HepG2 (cell line): ENCODE measurements around the gene SPATA12. TPM values are rescaled to one million over a fixed set of nuclear protein-coding genes. Genes with fewer than 3 reads are reported as not detected.
A peak's percentile ranks its signal among the peaks of the same experiment; 100 is the strongest.

Source experiments
- CERS6 ChIP-seq: sonication (generic); formaldehyde crosslinking; IDR thresholded peaks from 2 replicates; pipeline ENCODE4 v1.5.0; 2020; ENCODE audit warnings: missing genetic modification reagents
- DR1 ChIP-seq: sonication (generic); formaldehyde crosslinking; IDR thresholded peaks from 2 replicates; pipeline ENCODE4 v1.8.0; 2021; ENCODE audit warnings: mild to moderate bottlenecking, missing genetic modification reagents, inconsistent platforms
- ELF1 ChIP-seq: sonication (generic); formaldehyde crosslinking; IDR thresholded peaks from 2 replicates; pipeline ENCODE4 v1.4.0; 2020; ENCODE audit warnings: missing genetic modification reagents
- ERF ChIP-seq: IDR thresholded peaks from 2 replicates; pipeline ENCODE4 v1.6.1; 2018; ENCODE audit warnings: missing biosample characterization, missing genetic modification reagents
- GLI4 ChIP-seq: sonication (generic); formaldehyde crosslinking; IDR thresholded peaks from 2 replicates; pipeline ENCODE4 v1.5.1; 2020; ENCODE audit warnings: missing genetic modification reagents, mild to moderate bottlenecking, moderate library complexity, borderline replicate concordance
- IKZF4 ChIP-seq: sonication (generic); formaldehyde crosslinking; IDR thresholded peaks from 2 replicates; pipeline ENCODE4 v1.5.1; 2020; ENCODE audit warnings: borderline replicate concordance, mild to moderate bottlenecking, low read depth, missing genetic modification reagents; ENCODE audit errors: not compliant biosample characterization
- JUNB ChIP-seq: sonication (generic); formaldehyde crosslinking; IDR thresholded peaks from 2 replicates; pipeline ENCODE4 v1.8.0; 2022; ENCODE audit warnings: missing genetic modification reagents, mild to moderate bottlenecking, borderline replicate concordance
- MATR3 ChIP-seq: sonication (generic); formaldehyde crosslinking; IDR thresholded peaks from 2 replicates; pipeline ENCODE4 v1.4.0; 2020; ENCODE audit warnings: missing genetic modification reagents
- MIER3 ChIP-seq: IDR thresholded peaks from 2 replicates; pipeline ENCODE4 v1.6.1; 2016; ENCODE audit warnings: missing compliant biosample characterization, borderline replicate concordance
- MTA1 ChIP-seq: sonication (generic); formaldehyde crosslinking; IDR thresholded peaks from 2 replicates; pipeline ENCODE4 v1.4.0; 2020; ENCODE audit warnings: missing genetic modification reagents, mild to moderate bottlenecking, borderline replicate concordance
- NR2C2 ChIP-seq: sonication (generic); formaldehyde crosslinking; IDR thresholded peaks from 2 replicates; pipeline ENCODE4 v1.4.0; 2020; ENCODE audit warnings: missing genetic modification reagents, mild to moderate bottlenecking, moderate library complexity, borderline replicate concordance
- PBX3 ChIP-seq: sonication (generic); formaldehyde crosslinking; IDR thresholded peaks from 2 replicates; pipeline ENCODE4 v1.8.1; 2023; ENCODE audit warnings: missing genetic modification reagents, inconsistent platforms, borderline replicate concordance
- POLR2AphosphoS2 ChIP-seq: IDR thresholded peaks from 2 replicates; pipeline ENCODE4 v1.6.1; 2011; ENCODE audit warnings: low read depth, low read length, improper control_type of control experiment
- RARG ChIP-seq: sonication (generic); formaldehyde crosslinking; IDR thresholded peaks from 2 replicates; pipeline ENCODE4 v1.4.0; 2020; ENCODE audit warnings: low read depth, mild to moderate bottlenecking, missing genetic modification reagents
- RBFOX2 ChIP-seq: fragments of 200-400 bp; formaldehyde crosslinking; IDR thresholded peaks from 2 replicates; pipeline ENCODE4 v1.6.1; 2017; ENCODE audit warnings: low read depth, mild to moderate bottlenecking, low read length
- RXRB ChIP-seq: IDR thresholded peaks from 2 replicates; pipeline ENCODE4 v1.6.1; 2016; ENCODE audit warnings: borderline replicate concordance, missing genetic modification reagents, missing compliant biosample characterization
- SYNCRIP ChIP-seq: fragments of 200-400 bp; formaldehyde crosslinking; IDR thresholded peaks from 2 replicates; pipeline ENCODE4 v1.6.1; 2018; ENCODE audit warnings: mild to moderate bottlenecking, low read depth, low read length; ENCODE audit not compliant: insufficient read depth
- YEATS2 ChIP-seq: sonication (generic); formaldehyde crosslinking; IDR thresholded peaks from 2 replicates; pipeline ENCODE4 v1.4.0; 2020; ENCODE audit warnings: missing genetic modification reagents, borderline replicate concordance
- ZIK1 ChIP-seq: sonication (generic); formaldehyde crosslinking; IDR thresholded peaks from 2 replicates; pipeline ENCODE4 v1.5.0; 2020; ENCODE audit warnings: mild to moderate bottlenecking, low read depth, missing genetic modification reagents, borderline replicate concordance
- ZNF496 ChIP-seq: sonication (generic); formaldehyde crosslinking; IDR thresholded peaks from 2 replicates; pipeline ENCODE4 v1.8.1; 2023; ENCODE audit warnings: mild to moderate bottlenecking, moderate library complexity, missing genetic modification reagents; ENCODE audit not compliant: insufficient replicate concordance
- ZNF572 ChIP-seq: sonication (generic); formaldehyde crosslinking; IDR thresholded peaks from 2 replicates; pipeline ENCODE4 v1.5.1; 2020; ENCODE audit warnings: mild to moderate bottlenecking, missing genetic modification reagents
- ZNF703 ChIP-seq: sonication (generic); formaldehyde crosslinking; IDR thresholded peaks from 2 replicates; pipeline ENCODE4 v1.5.1; 2020; ENCODE audit warnings: missing genetic modification reagents, mild to moderate bottlenecking, moderate library complexity, borderline replicate concordance
- polyA plus RNA-seq, 8 experiments: library from polyadenylated mRNA; depleted of rRNA in 3 of 8; stranded (reverse) in 7 of 8; unstranded in 1 of 8; fragments of >200 nt; fragmentation: Illumina TruSeq in 4 of 8; extraction: Trizol in 4 of 8; gene quantifications; 2 replicates each; pipeline versions ENCODE4 v1.2.1 to v1.2.3, GENCODE V29; 2011 to 2016; ENCODE audit warnings: low read depth in 4 of 8, missing spikeins in 1 of 8, mixed read lengths in 1 of 8; ENCODE audit not compliant: insufficient read depth in 1 of 8
- total RNA-seq, 5 experiments: library from RNA; depleted of rRNA; stranded (reverse); fragments of >200 nt; fragmentation: Illumina TruSeq; extraction: Trizol; gene quantifications; 2 replicates each; pipeline ENCODE4 v1.2.3, GENCODE V29; 2016; ENCODE audit warnings: low read depth in 1 of 5
- TF ChIP-seq, protein P1 (sequence below), 2 experiments: fragments of 450-650 bp in 1 of 2; sonication (generic) in 1 of 2; formaldehyde crosslinking; IDR thresholded peaks; 2 replicates each; pipeline versions ENCODE4 v1.5.0 to v1.8.0; 2020 to 2022; ENCODE audit warnings: mild to moderate bottlenecking in 1 of 2, missing genetic modification reagents in 1 of 2
- TF ChIP-seq, protein P2 (sequence below): sonication (generic); formaldehyde crosslinking; IDR thresholded peaks from 2 replicates; pipeline ENCODE4 v1.5.0; 2020; ENCODE audit warnings: mild to moderate bottlenecking, missing genetic modification reagents

The SPATA12 gene
- total and polyA plus RNA-seq, 2 of the 13 experiments (the other 11 are each of a cell fraction or from before 2014, with no cell fraction given) = 0.09 to 0.25 TPM

DNA sequence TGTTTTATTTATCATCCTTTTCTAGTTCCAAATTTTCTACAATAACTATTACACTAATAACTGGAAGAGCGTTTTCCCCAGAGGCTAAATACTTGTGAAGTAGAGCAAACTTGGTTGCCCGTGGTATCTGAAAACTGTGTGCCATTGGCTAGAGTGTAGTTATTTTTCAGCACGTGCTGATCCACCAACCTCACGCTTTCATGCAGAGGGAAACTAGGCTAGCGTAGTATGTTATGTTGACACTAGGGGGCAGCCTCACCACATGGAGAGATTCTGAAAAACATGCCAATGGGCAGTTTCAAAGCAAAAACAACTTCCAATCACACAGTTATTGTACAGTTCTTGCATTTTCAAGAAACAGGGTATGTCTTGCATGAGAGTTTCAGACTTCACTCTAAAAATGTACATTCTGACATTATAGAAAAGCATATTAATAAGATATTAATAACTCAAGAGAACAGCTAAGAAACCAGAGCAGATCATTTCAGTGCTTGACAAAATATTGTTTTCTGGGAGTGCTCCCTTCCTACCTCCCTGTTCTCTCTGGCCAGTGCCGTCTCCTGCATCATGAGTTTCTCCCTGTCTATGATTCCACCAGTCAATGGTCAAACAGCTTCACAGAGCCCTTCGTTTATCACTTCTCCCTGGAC, 39.7 kb downstream of the SPATA12 start (continued):
- TF ChIP-seq CERS6 (no peak), ZNF703 (CRISPR knock-in tag) (no peak), MIER3 (CRISPR knock-in tag) (0 out of 2 replicates have a peak, but pooled peaks have one; percentile 43), ERF (CRISPR knock-in tag) (peak; percentile 36; the same call in 1 of the 2 replicates), MATR3 (CRISPR knock-in tag) (no peak), GLI4 (CRISPR knock-in tag) (no peak), RARG (no peak), DR1 (no peak), ELF1 (CRISPR knock-in tag) (no peak), NR2C2 (CRISPR knock-in tag) (no peak), ZNF496 (CRISPR knock-in tag) (no peak), JUNB (CRISPR knock-in tag) (no peak), YEATS2 (CRISPR knock-in tag) (peak; percentile 32; the same call in 1 of the 2 replicates), POLR2AphosphoS2 (no peak), SYNCRIP (no peak), PBX3 (CRISPR knock-in tag) (no peak), ZNF572 (CRISPR knock-in tag) (no peak), RBFOX2 (no peak), MTA1 (no peak), RXRB (CRISPR knock-in tag) (0 out of 2 replicates have a peak, but pooled peaks have one; percentile 16), ZIK1 (no peak), IKZF4 (CRISPR knock-in tag) (no peak)
- TF ChIP-seq, protein P1, sequence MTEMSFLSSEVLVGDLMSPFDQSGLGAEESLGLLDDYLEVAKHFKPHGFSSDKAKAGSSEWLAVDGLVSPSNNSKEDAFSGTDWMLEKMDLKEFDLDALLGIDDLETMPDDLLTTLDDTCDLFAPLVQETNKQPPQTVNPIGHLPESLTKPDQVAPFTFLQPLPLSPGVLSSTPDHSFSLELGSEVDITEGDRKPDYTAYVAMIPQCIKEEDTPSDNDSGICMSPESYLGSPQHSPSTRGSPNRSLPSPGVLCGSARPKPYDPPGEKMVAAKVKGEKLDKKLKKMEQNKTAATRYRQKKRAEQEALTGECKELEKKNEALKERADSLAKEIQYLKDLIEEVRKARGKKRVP (CRISPR knock-in tag; IDR thresholded peaks at IDR 0.05) = no peak
- TF ChIP-seq, protein P2, sequence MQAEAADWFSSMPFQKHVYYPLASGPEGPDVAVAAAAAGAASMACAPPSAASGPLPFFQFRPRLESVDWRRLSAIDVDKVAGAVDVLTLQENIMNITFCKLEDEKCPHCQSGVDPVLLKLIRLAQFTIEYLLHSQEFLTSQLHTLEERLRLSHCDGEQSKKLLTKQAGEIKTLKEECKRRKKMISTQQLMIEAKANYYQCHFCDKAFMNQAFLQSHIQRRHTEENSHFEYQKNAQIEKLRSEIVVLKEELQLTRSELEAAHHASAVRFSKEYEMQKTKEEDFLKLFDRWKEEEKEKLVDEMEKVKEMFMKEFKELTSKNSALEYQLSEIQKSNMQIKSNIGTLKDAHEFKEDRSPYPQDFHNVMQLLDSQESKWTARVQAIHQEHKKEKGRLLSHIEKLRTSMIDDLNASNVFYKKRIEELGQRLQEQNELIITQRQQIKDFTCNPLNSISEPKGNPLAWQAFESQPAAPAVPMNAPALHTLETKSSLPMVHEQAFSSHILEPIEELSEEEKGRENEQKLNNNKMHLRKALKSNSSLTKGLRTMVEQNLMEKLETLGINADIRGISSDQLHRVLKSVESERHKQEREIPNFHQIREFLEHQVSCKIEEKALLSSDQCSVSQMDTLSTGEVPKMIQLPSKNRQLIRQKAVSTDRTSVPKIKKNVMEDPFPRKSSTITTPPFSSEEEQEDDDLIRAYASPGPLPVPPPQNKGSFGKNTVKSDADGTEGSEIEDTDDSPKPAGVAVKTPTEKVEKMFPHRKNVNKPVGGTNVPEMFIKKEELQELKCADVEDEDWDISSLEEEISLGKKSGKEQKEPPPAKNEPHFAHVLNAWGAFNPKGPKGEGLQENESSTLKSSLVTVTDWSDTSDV = no peak
